ENCODE measurements around the gene USP4.
"Not testable (repeated sequence)": the region's sequence is repeated elsewhere in the genome, so short reads cannot be mapped to it uniquely, and the experiment has no call there.

Gene USP4

GRCh38 chr3:49244581-49245205 lies 95.2 kb downstream of the USP4 start:
- DNase-seq, result no peak

GRCh38 chr3:49240091-49240490 lies 99.8 kb downstream of the USP4 start:
- not testable (repeated sequence) for DNase-seq

- no peak for DNase-seq
These were observed 101.4 kb downstream of the USP4 start for GRCh38 chr3:49238274-49239127.

GRCh38 chr3:49237344-49237743 lies 102.5 kb downstream of the USP4 start:
- no peak for DNase-seq

- DNase-seq, result no peak
These were observed 103.6 kb downstream of the USP4 start for GRCh38 chr3:49236226-49236625.

- not testable (repeated sequence) for DNase-seq
These were observed 111.0 kb downstream of the USP4 start for GRCh38 chr3:49228817-49229216.
